Mucosa of rectum (tissue), 2 donors: Measurements from ENCODE around the gene CELSR1.

Source experiments
- H3K27ac ChIP-seq, 2 donors: one replicate each; pipeline ENCODE4 v1.7.0; 2013; ENCODE audit warnings: inconsistent platforms in 2 of 2, low read depth in 2 of 2, low read length in 2 of 2
- H3K27me3 ChIP-seq, 2 donors: one replicate each; pipeline ENCODE4 v1.7.0; 2013; ENCODE audit warnings: low read length in 2 of 2; ENCODE audit not compliant: control insufficient read depth in 2 of 2, insufficient read depth in 2 of 2
- H3K36me3 ChIP-seq, 2 donors: one replicate each; pipeline ENCODE4 v1.7.0; 2013; ENCODE audit warnings: low read length in 2 of 2; ENCODE audit not compliant: control insufficient read depth in 2 of 2, insufficient read depth in 2 of 2
- H3K4me1 ChIP-seq, 2 donors: one replicate each; pipeline ENCODE4 v1.7.0; 2013; ENCODE audit warnings: low read length in 2 of 2, mild to moderate bottlenecking in 1 of 2; ENCODE audit not compliant: control insufficient read depth in 2 of 2, insufficient read depth in 2 of 2
- H3K4me3 ChIP-seq, 2 donors: one replicate each; pipeline ENCODE4 v1.7.0; 2013; ENCODE audit warnings: low read length in 2 of 2
- H3K9ac ChIP-seq, 2 donors: one replicate each; pipeline ENCODE4 v1.7.0; 2013; ENCODE audit warnings: low read length in 2 of 2, low read depth in 1 of 2, mild to moderate bottlenecking in 1 of 2
- H3K9me3 ChIP-seq, 2 donors: one replicate each; pipeline ENCODE4 v1.7.0; 2013; ENCODE audit warnings: low read length in 2 of 2; ENCODE audit not compliant: control insufficient read depth in 2 of 2
- donor health status: healthy.
- donor health status: Normal muscosa, but diverticular disease.

CELSR1 gene

DNA sequence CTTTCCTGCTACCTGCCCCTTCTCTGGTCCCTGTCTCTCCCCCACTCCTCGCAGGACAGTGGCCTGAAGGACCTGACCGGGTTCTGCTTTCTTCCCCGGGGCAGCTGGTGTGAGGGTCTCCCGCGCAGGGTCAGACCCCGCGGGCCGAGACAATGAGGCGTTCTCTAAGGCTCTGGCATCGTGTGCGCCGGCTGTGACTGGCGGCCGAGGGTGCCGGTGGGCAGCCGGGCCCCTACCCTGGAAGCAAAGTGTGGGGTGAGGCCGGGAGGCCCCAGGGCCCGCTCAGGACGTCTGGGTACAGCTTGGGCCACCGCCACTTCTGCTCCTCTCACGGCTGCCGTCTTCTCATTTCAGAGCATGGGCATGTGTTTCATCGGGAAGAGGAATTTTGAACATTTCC is 185.7 kb downstream of the CELSR1 start:
- Histone ChIP-seq H3K4me1 (no peaks in the 10 kb centered on the region), H3K9me3 (no peaks in the 10 kb centered on the region), H3K36me3 (peaks cover 69 to 85% of the 10 kb centered on the region in 2 donors), H3K27ac (no peak overlapping the region), H3K27me3 (no peaks in the 10 kb centered on the region), H3K4me3 (no peak overlapping the region), H3K9ac (no peak overlapping the region)

DNA sequence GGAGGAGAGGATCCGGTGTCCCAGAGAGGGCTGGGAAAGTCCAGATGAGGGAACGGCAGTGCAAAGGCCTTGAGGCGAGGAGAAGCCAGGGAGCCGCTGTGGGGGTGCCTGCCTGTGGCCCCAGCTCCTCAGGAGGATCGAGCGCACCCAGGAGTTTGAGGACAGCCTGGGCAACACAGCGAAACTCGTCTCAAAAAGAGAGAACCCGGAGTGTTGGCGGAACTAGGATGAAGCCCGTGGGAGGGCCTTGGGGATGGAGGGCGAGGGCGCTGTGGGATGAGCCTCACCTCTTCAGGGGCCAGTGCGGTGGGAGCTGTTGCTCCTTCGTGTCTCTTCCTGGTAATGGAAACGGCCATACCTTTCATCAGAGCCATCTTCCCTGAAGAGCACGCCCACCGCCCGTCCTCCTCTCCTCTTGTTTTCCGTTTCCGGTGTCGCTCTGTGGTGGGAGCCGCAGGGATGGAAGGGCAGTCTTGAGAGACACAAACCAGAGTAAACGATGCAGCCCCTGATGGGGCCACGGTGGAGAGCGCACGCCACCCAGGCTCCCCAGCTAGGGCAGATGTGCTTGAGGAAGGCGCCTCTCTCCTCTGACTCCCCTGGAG is 186.2 kb downstream of the CELSR1 start:
- Histone ChIP-seq H3K36me3 (peaks cover 67 to 86% of the 10 kb centered on the region in 2 donors), H3K27ac (no peak overlapping the region), H3K4me3 (no peak overlapping the region), H3K9me3 (no peaks in the 10 kb centered on the region), H3K4me1 (no peaks in the 10 kb centered on the region), H3K27me3 (no peaks in the 10 kb centered on the region), H3K9ac (no peak overlapping the region)

- peaks cover 68 to 87% of the 10 kb centered on the region in 2 donors for H3K36me3 ChIP-seq
- no peak overlapping the region for H3K9ac ChIP-seq
- H3K27ac ChIP-seq = no peak overlapping the region
Measured at GRCh38 chr22:46350646-46351045, 186.8 kb downstream of the CELSR1 start.

GRCh38 chr22:46350121-46350520 is 187.3 kb downstream of the CELSR1 start:
- peaks cover 71 to 91% of the 10 kb centered on the region in 2 donors for H3K36me3 ChIP-seq
- H3K27ac ChIP-seq = no peak overlapping the region

More at GRCh38 chr22:46350646-46351045, 186.8 kb downstream of the CELSR1 start:
- no peak overlapping the region for H3K4me3 ChIP-seq
- no peaks in the 10 kb centered on the region for H3K27me3 ChIP-seq
- no peaks in the 10 kb centered on the region for H3K9me3 ChIP-seq
- no peaks in the 10 kb centered on the region for H3K4me1 ChIP-seq

GRCh38 chr22:46349681-46350080 is 187.7 kb downstream of the CELSR1 start:
- Histone ChIP-seq H3K27me3 (no peaks in the 10 kb centered on the region), H3K9ac (no peak overlapping the region), H3K9me3 (no peaks in the 10 kb centered on the region), H3K4me3 (no peak overlapping the region), H3K4me1 (no peaks in the 10 kb centered on the region), H3K36me3 (peaks cover 74 to 95% of the 10 kb centered on the region in 2 donors), H3K27ac (no peak overlapping the region)

More at GRCh38 chr22:46350121-46350520, 187.3 kb downstream of the CELSR1 start:
- Histone ChIP-seq H3K27me3 (no peaks in the 10 kb centered on the region), H3K4me3 (no peak overlapping the region), H3K4me1 (no peaks in the 10 kb centered on the region), H3K9me3 (no peaks in the 10 kb centered on the region), H3K9ac (no peak overlapping the region)

GRCh38 chr22:46349238-46349637 is 188.2 kb downstream of the CELSR1 start:
- H3K9me3 ChIP-seq = no peaks in the 10 kb centered on the region
- no peak overlapping the region for H3K4me3 ChIP-seq
- no peaks in the 10 kb centered on the region for H3K27me3 ChIP-seq
- no peak overlapping the region for H3K9ac ChIP-seq
- H3K4me1 ChIP-seq = no peaks in the 10 kb centered on the region
- H3K36me3 ChIP-seq = peaks cover 77 to 96% of the 10 kb centered on the region in 2 donors
- no peak overlapping the region for H3K27ac ChIP-seq

DNA sequence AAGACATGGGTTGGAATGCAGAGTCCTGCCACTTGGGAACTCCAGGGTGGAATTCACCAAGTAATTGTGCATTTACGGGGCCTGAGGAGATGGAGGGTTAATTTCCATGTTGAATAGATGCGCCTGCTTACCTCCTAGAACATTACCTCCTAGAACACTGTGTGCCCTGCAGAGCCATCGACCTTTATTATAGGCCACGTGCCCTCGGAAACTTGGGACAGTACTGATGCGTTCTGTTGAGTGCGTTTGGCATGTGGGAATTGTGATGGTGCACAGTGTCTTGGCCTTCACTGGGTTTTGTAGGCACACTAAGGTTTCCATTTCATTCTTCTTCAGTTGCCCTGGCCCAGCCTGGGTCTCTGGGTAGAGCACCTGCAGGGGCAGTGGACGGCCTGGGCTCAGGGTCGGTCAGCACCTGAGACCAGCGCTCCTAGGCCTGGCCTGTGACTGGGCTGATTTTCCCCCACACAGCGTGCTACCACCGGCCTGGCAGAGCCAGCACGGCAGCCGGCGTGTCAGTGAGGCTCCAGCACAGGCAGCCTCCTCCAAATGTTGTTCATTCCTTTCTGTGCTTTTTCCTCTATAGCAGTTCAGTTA is 189.2 kb downstream of the CELSR1 start:
- no peak overlapping the region for H3K9ac ChIP-seq
- H3K4me3 ChIP-seq = no peak overlapping the region
- no peaks in the 10 kb centered on the region for H3K9me3 ChIP-seq
- peaks cover 75 to 96% of the 10 kb centered on the region in 2 donors for H3K36me3 ChIP-seq
- no peaks in the 10 kb centered on the region for H3K27me3 ChIP-seq
- H3K4me1 ChIP-seq = no peaks in the 10 kb centered on the region
- no peak overlapping the region for H3K27ac ChIP-seq

GRCh38 chr22:46347646-46348045 is 189.8 kb downstream of the CELSR1 start:
- H3K4me3 ChIP-seq = no peak overlapping the region
- no peak overlapping the region for H3K9ac ChIP-seq
- peaks cover 73 to 92% of the 10 kb centered on the region in 2 donors for H3K36me3 ChIP-seq
- no peak overlapping the region for H3K27ac ChIP-seq
- H3K9me3 ChIP-seq = no peaks in the 10 kb centered on the region
- no peaks in the 10 kb centered on the region for H3K27me3 ChIP-seq
- H3K4me1 ChIP-seq = no peaks in the 10 kb centered on the region

GRCh38 chr22:46346680-46347405 is 190.6 kb downstream of the CELSR1 start:
- no peak overlapping the region for H3K9ac ChIP-seq
- no peaks in the 10 kb centered on the region for H3K4me1 ChIP-seq
- H3K36me3 ChIP-seq = peaks cover 72 to 90% of the 10 kb centered on the region in 2 donors
- H3K27me3 ChIP-seq = no peaks in the 10 kb centered on the region
- no peaks in the 10 kb centered on the region for H3K9me3 ChIP-seq
- H3K27ac ChIP-seq = no peak overlapping the region
- H3K4me3 ChIP-seq = no peak overlapping the region

DNA sequence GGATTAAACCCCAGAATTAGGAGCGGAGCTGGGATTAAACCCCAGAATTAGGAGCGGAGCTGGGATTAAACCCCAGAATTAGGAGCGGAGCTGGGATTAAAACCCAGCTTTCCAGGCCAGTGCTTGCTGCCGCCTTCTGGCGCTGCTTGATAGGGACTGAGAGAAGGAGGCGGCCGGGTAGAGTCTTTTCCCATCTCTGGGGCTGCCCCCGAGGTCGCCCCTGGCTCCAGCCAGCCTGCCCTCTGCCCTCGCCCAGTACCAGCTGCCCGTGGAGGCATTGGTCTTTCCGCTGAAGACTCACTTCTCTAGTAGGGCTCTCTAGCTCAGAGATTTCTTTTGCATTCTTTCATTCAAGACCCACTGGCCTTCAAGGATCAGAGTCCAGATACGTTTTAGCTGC is 196.7 kb downstream of the CELSR1 start:
- Histone ChIP-seq H3K4me1 (peaks cover 7 to 8% of the 10 kb centered on the region in 2 donors), H3K27ac (no peak overlapping the region), H3K9ac (no peak overlapping the region), H3K4me3 (no peak overlapping the region), H3K9me3 (no peaks in the 10 kb centered on the region), H3K36me3 (peaks cover 53 to 58% of the 10 kb centered on the region in 2 donors), H3K27me3 (no peaks in the 10 kb centered on the region)
